Gastroesophageal sphincter (tissue), 4 donors: Measurements from ENCODE around the gene SIRPD. TPM values are rescaled to one million over a fixed set of nuclear protein-coding genes. Genes with fewer than 3 reads are reported as not detected.

Experiments used
- ATAC-seq: fragments of 150-250 bp; one replicate; pipeline ENCODE4 v1.9.1; 2016; ENCODE audit warnings: mild to moderate bottlenecking, moderate library complexity
- H3K27ac ChIP-seq, 4 donors: fragments of 200-600 bp; sonication (generic) in 3 of 4; 1 replicate in 3 of 4; 2 replicates in 1 of 4; pipeline ENCODE4 v1.5.1; 2016 to 2019
- H3K27me3 ChIP-seq: fragments of 200-600 bp; sonication (generic); one replicate; pipeline ENCODE4 v1.5.1; 2019
- H3K36me3 ChIP-seq, 2 donors: fragments of 200-600 bp; sonication (generic); one replicate each; pipeline ENCODE4 v1.5.1; 2019; ENCODE audit warnings: control low read depth in 1 of 2
- H3K4me1 ChIP-seq, 3 donors: fragments of 200-600 bp; sonication (generic); 1 replicate in 2 of 3; 2 replicates in 1 of 3; pipeline ENCODE4 v1.5.1; 2016 to 2019; ENCODE audit warnings: control low read depth in 2 of 3
- H3K4me3 ChIP-seq, 2 donors: fragments of 200-600 bp; sonication (generic); one replicate each; pipeline ENCODE4 v1.5.1; 2019; ENCODE audit warnings: mild to moderate bottlenecking in 1 of 2, moderate library complexity in 1 of 2
- H3K9me3 ChIP-seq, 3 donors: fragments of 200-600 bp; sonication (generic); one replicate each; pipeline ENCODE4 v1.5.1; 2017 to 2019; ENCODE audit warnings: control low read depth in 2 of 3
- EP300 ChIP-seq: sonication (generic); formaldehyde crosslinking; IDR thresholded peaks from one replicate; pipeline ENCODE4 v1.6.1; 2017; ENCODE audit warnings: antibody characterized with exemption, mild to moderate bottlenecking
- POLR2A ChIP-seq, 2 donors: fragments of 450-650 bp; IDR thresholded peaks; one replicate each; pipeline ENCODE4 v1.6.1; 2017; ENCODE audit warnings: antibody characterized with exemption in 2 of 2, mild to moderate bottlenecking in 2 of 2, moderate library complexity in 1 of 2
- POLR2AphosphoS5 ChIP-seq: sonication (generic); formaldehyde crosslinking; IDR thresholded peaks from one replicate; pipeline ENCODE4 v1.6.1; 2017; ENCODE audit warnings: antibody characterized with exemption
- WGBS, 2 donors: methylation state at CpG; one replicate each; pipeline ENCODE4 v1.1.5; 2018; ENCODE audit warnings: low coverage in 1 of 2; 5-methylcytosine and 5-hydroxymethylcytosine counted together
- total RNA-seq, 4 donors: library from RNA; depleted of rRNA; stranded (reverse); fragments of >200 nt; gene quantifications; one replicate each; pipeline ENCODE4 v1.1.0, GENCODE V29; 2016
- TF ChIP-seq, protein P1 (sequence below), 4 experiments: fragments of 200-600 bp in 2 of 4; fragments of 450-650 bp in 2 of 4; sonication (generic) in 1 of 4; IDR thresholded peaks; one replicate each; pipeline ENCODE4 v1.5.1; 2017 to 2019; ENCODE audit warnings: antibody characterized with exemption in 4 of 4, mild to moderate bottlenecking in 2 of 4, moderate library complexity in 2 of 4

The SIRPD gene
- total RNA-seq, 4 donors from 2014 or later: 0.27 TPM; not detected in 3

GRCh38 chr20:1538655-1539054 is 18.9 kb downstream of the SIRPD start:
- Histone ChIP-seq H3K36me3 (no peaks in the 10 kb centered on the region), H3K4me3 (no peak overlapping the region), H3K27me3 (no peaks in the 10 kb centered on the region), H3K4me1 (no peaks in the 10 kb centered on the region), H3K27ac (no peak overlapping the region), H3K9me3 (no peaks in the 10 kb centered on the region)
- ATAC-seq: no peak
- TF ChIP-seq POLR2AphosphoS5: no peak
- no peak for TF ChIP-seq POLR2A (IDR thresholded peaks at IDR 0.05)
- no peak for TF ChIP-seq EP300
- TF ChIP-seq, protein P1, sequence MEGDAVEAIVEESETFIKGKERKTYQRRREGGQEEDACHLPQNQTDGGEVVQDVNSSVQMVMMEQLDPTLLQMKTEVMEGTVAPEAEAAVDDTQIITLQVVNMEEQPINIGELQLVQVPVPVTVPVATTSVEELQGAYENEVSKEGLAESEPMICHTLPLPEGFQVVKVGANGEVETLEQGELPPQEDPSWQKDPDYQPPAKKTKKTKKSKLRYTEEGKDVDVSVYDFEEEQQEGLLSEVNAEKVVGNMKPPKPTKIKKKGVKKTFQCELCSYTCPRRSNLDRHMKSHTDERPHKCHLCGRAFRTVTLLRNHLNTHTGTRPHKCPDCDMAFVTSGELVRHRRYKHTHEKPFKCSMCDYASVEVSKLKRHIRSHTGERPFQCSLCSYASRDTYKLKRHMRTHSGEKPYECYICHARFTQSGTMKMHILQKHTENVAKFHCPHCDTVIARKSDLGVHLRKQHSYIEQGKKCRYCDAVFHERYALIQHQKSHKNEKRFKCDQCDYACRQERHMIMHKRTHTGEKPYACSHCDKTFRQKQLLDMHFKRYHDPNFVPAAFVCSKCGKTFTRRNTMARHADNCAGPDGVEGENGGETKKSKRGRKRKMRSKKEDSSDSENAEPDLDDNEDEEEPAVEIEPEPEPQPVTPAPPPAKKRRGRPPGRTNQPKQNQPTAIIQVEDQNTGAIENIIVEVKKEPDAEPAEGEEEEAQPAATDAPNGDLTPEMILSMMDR (IDR thresholded peaks at IDR 0.05): no peak

GRCh38 chr20:1537731-1538058 is 19.8 kb downstream of the SIRPD start:
- Histone ChIP-seq H3K4me1 (no peaks in the 10 kb centered on the region), H3K27ac (peak overlapping the region in 3 of 4 donors; percentile 46 to 54 (median 51)), H3K27me3 (no peaks in the 10 kb centered on the region), H3K9me3 (no peaks in the 10 kb centered on the region), H3K4me3 (no peak overlapping the region), H3K36me3 (no peaks in the 10 kb centered on the region)
- WGBS, 2 donors: 54 to 63% methylated on average over 3 of the region's 4 CpGs
- no peak for TF ChIP-seq POLR2A (IDR thresholded peaks at IDR 0.05)
- ATAC-seq: peak; percentile 74

- WGBS, 2 donors: 65 to 67% methylated on average over 6 to 7 of the region's 11 CpGs
- Histone ChIP-seq H3K4me3 (no peak overlapping the region), H3K36me3 (no peaks in the 10 kb centered on the region), H3K27me3 (no peaks in the 10 kb centered on the region), H3K9me3 (no peaks in the 10 kb centered on the region), H3K4me1 (no peaks in the 10 kb centered on the region), H3K27ac (peak overlapping the region in 3 of 4 donors; percentile 46 to 54 (median 51))
- peak; percentile 56 for ATAC-seq
- TF ChIP-seq POLR2A (IDR thresholded peaks at IDR 0.05) (no peak), EP300 (no peak), POLR2AphosphoS5 (no peak)
- TF ChIP-seq, protein P1 (IDR thresholded peaks at IDR 0.05): no peak
Observed at GRCh38 chr20:1536893-1537730, 20.4 kb downstream of the SIRPD start.

GRCh38 chr20:1535420-1536175 is 21.9 kb downstream of the SIRPD start:
- WGBS, 2 donors: 67 to 70% methylated on average over 4 to 5 of the region's 5 CpGs
- no peak for ATAC-seq
- Histone ChIP-seq H3K27me3 (no peaks in the 10 kb centered on the region), H3K36me3 (no peaks in the 10 kb centered on the region), H3K27ac (no peak overlapping the region), H3K9me3 (no peaks in the 10 kb centered on the region), H3K4me1 (no peaks in the 10 kb centered on the region), H3K4me3 (no peak overlapping the region)
- no peak for TF ChIP-seq EP300
- TF ChIP-seq POLR2AphosphoS5: no peak
- TF ChIP-seq, protein P1 (IDR thresholded peaks at IDR 0.05): no peak
- TF ChIP-seq POLR2A (IDR thresholded peaks at IDR 0.05): no peak

DNA sequence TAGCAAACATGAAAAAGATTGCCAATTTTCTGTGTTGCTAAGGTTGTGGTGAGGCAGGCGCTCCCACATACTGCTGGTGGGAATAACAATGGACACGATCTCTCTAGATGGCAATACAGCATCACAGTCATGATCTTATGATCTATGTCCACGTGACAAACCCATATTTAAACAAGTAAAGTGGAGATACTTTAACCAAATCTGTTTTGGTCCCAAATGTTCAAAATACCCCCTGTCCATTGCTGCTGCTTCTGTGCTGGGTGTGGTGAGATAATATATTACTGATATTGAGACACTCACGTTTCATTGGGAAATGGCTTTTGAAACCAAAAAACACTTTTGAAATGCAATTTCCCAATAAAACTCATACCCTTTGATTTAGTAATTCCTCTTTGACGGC is 23.0 kb downstream of the SIRPD start:
- TF ChIP-seq EP300 (no peak), POLR2A (IDR thresholded peaks at IDR 0.05) (no peak), POLR2AphosphoS5 (no peak)
- TF ChIP-seq, protein P1 (IDR thresholded peaks at IDR 0.05): no peak
- H3K4me3 ChIP-seq: no peak overlapping the region
- H3K27ac ChIP-seq: no peak overlapping the region
- 63% methylated on average over 5 of the region's 5 CpGs for WGBS, 2 donors
- H3K9me3 ChIP-seq: no peaks in the 10 kb centered on the region
- H3K36me3 ChIP-seq: no peaks in the 10 kb centered on the region
- no peak for ATAC-seq
- H3K4me1 ChIP-seq: no peaks in the 10 kb centered on the region
- H3K27me3 ChIP-seq: no peaks in the 10 kb centered on the region
